ENCODE data around the gene CRELD2.

DNA sequence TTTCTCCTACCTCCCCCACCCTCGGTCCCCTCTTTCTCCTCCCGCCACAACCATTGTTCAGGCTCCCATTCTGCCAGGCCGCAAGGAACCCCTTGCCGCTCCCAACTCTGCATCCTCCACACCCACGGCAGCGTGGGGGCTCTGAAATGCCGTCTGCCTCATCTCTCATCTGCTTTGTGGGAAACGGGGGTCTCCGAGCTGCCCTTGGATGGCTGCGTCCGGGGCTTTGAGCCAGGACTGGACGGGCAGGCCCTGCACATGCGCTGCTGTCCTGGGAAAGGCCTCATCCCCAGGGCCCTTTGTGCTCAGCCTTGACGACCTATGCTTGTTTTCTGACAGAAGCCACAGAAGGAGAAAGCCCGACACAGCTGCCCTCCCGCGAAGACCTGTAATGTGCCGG lies 8.5 kb downstream of the CRELD2 start:
- TF ChIP-seq POLR2AphosphoS5 (IDR thresholded peaks at IDR 0.05; ENCODE audit: low read depth, low read length) (no peak), REST (IDR thresholded peaks at IDR 0.05; ENCODE audit: insufficient read depth in 1 of 2, low read depth in 2 of 2, low read length in 2 of 2) (no peak), SIN3A (IDR thresholded peaks at IDR 0.05; ENCODE audit: borderline replicate concordance, insufficient read depth, low read length) (no peak)

Data from PFSK-1 (cell line).